Occipital lobe (tissue), 2 donors: Measurements from ENCODE around the gene SUSD5. TPM values are rescaled to one million over a fixed set of nuclear protein-coding genes. Genes with fewer than 3 reads are reported as not detected.
"Not testable (repeated sequence)": the region's sequence is repeated elsewhere in the genome, so short reads cannot be mapped to it uniquely, and the experiment has no call there.

ENCODE experiments used
- DNase-seq: peaks from one replicate; lab custom pipeline; 2025; lab: John Stamatoyannopoulos, UW
- total RNA-seq: library from RNA; depleted of rRNA; stranded (reverse); fragments of >200 nt; gene quantifications from one replicate; pipeline ENCODE4 v1.2.3, GENCODE V29; 2014

SUSD5 gene
- total RNA-seq, 1 donor from 2014 or later: 3.0 TPM

- DNase-seq: no peak
These were observed 24.3 kb downstream of the SUSD5 start for GRCh38 chr3:33194303-33194702.

- DNase-seq: no peak
These were observed 31.3 kb downstream of the SUSD5 start for GRCh38 chr3:33187368-33187634.

GRCh38 chr3:33186524-33187367 lies 31.9 kb downstream of the SUSD5 start:
- no peak for DNase-seq

- no peak for DNase-seq
These were observed 33.7 kb downstream of the SUSD5 start for GRCh38 chr3:33184863-33185262.

GRCh38 chr3:33181641-33182040 lies 37.0 kb downstream of the SUSD5 start:
- DNase-seq: not testable (repeated sequence)

- no peak for DNase-seq
These were observed 37.4 kb downstream of the SUSD5 start for GRCh38 chr3:33181229-33181628.

GRCh38 chr3:33179132-33179531 lies 39.5 kb downstream of the SUSD5 start:
- DNase-seq: no peak

- DNase-seq: no peak
These were observed 43.7 kb downstream of the SUSD5 start for GRCh38 chr3:33174711-33175414.

GRCh38 chr3:33174095-33174494 lies 44.5 kb downstream of the SUSD5 start:
- DNase-seq: no peak

- DNase-seq: no peak
These were observed 44.9 kb downstream of the SUSD5 start for GRCh38 chr3:33173672-33174071.

GRCh38 chr3:33173103-33173502 lies 45.5 kb downstream of the SUSD5 start:
- DNase-seq: no peak

- no peak for DNase-seq
These were observed 47.0 kb downstream of the SUSD5 start for GRCh38 chr3:33171580-33171979.

- DNase-seq: no peak
These were observed 48.1 kb downstream of the SUSD5 start for GRCh38 chr3:33170531-33170930.

- DNase-seq: no peak
These were observed 50.8 kb downstream of the SUSD5 start for GRCh38 chr3:33167716-33168336.

- DNase-seq: no peak
These were observed 51.3 kb downstream of the SUSD5 start for GRCh38 chr3:33167284-33167683.

- no peak for DNase-seq
These were observed 52.5 kb downstream of the SUSD5 start for GRCh38 chr3:33166095-33166494.

- DNase-seq: no peak
These were observed 53.2 kb downstream of the SUSD5 start for GRCh38 chr3:33165372-33165771.

- not testable (repeated sequence) for DNase-seq
These were observed 56.0 kb downstream of the SUSD5 start for GRCh38 chr3:33162621-33163020.

- DNase-seq: no peak
These were observed 58.6 kb downstream of the SUSD5 start for GRCh38 chr3:33159981-33160380.

- no peak for DNase-seq
These were observed 59.4 kb downstream of the SUSD5 start for GRCh38 chr3:33159234-33159633.

- DNase-seq: no peak
These were observed 63.3 kb downstream of the SUSD5 start for GRCh38 chr3:33155301-33155700.

- DNase-seq: no peak
These were observed 64.8 kb downstream of the SUSD5 start for GRCh38 chr3:33153782-33154181.
